Measurements from ENCODE around the gene ZNF165. TPM values are rescaled to one million over a fixed set of nuclear protein-coding genes. Genes with fewer than 3 reads are reported as not detected.

The ZNF165 gene
- total and polyA plus RNA-seq, 2 of the 13 experiments (the other 11 are each of a cell fraction or from before 2014, with no cell fraction given), result 0.58 to 8.6 TPM

GRCh38 chr6:28136585-28137504 is 56.5 kb downstream of the ZNF165 start (continued):
- TF ChIP-seq ZBTB14 (CRISPR knock-in tag; IDR thresholded peaks at IDR 0.05), result no peak
- no peak; the same call in 1 of the 2 replicates for TF ChIP-seq ZNF670 (CRISPR knock-in tag; IDR thresholded peaks at IDR 0.05; ENCODE audit: borderline replicate concordance)
- no peak for TF ChIP-seq ZNF513 (CRISPR knock-in tag; conservative IDR thresholded peaks at IDR 0.05)
- TF ChIP-seq ZNF530 (CRISPR knock-in tag; IDR thresholded peaks at IDR 0.05; ENCODE audit: low read depth), result no peak
- peak; percentile 70 for TF ChIP-seq RFXANK (CRISPR knock-in tag; IDR thresholded peaks at IDR 0.05)
- TF ChIP-seq TBL1XR1 (IDR thresholded peaks at IDR 0.05; ENCODE audit: borderline replicate concordance, low read length, partially characterized antibody), result peak; percentile 75
- TF ChIP-seq ZNF781 (CRISPR knock-in tag; IDR thresholded peaks at IDR 0.05; ENCODE audit: borderline replicate concordance, not compliant biosample characterization), result peak; percentile 96
- TF ChIP-seq ZBTB26 (CRISPR knock-in tag; IDR thresholded peaks at IDR 0.05; ENCODE audit: borderline replicate concordance), result peak; percentile 86; the same call in 1 of the 2 replicates
- TF ChIP-seq ZNF569 (CRISPR knock-in tag; IDR thresholded peaks at IDR 0.05; ENCODE audit: borderline replicate concordance), result no peak
- TF ChIP-seq TOPORS (CRISPR knock-in tag; IDR thresholded peaks at IDR 0.05), result no peak
- peak; percentile 59; the same call in 1 of the 2 replicates for TF ChIP-seq ZNF775 (CRISPR knock-in tag; IDR thresholded peaks at IDR 0.05; ENCODE audit: borderline replicate concordance)
- no peak for TF ChIP-seq ZNF468 (CRISPR knock-in tag; IDR thresholded peaks at IDR 0.05)
- peak; percentile 96 for TF ChIP-seq MED8 (CRISPR knock-in tag; IDR thresholded peaks at IDR 0.05; ENCODE audit: insufficient replicate concordance)
- TF ChIP-seq PAX8 (CRISPR knock-in tag; IDR thresholded peaks at IDR 0.05; ENCODE audit: borderline replicate concordance), result peak; percentile 80; the same call in 1 of the 2 replicates
- peak; percentile 61; the same call in 1 of the 2 replicates for TF ChIP-seq ZBTB3 (CRISPR knock-in tag; IDR thresholded peaks at IDR 0.05; ENCODE audit: borderline replicate concordance, low read depth)
- TF ChIP-seq KAT8 (CRISPR knock-in tag; IDR thresholded peaks at IDR 0.05), result peak; percentile 99
- TF ChIP-seq CENPT (CRISPR knock-in tag; IDR thresholded peaks at IDR 0.05; ENCODE audit: low read depth), result no peak; the same call in 1 of the 2 replicates
- peak; percentile 77 for TF ChIP-seq ELF3 (CRISPR knock-in tag; IDR thresholded peaks at IDR 0.05)
- peak; percentile 87; the same call in 1 of the 2 replicates for TF ChIP-seq REPIN1 (CRISPR knock-in tag; IDR thresholded peaks at IDR 0.05; ENCODE audit: borderline replicate concordance, low read depth)
- no peak for TF ChIP-seq MTF2 (CRISPR knock-in tag; IDR thresholded peaks at IDR 0.05; ENCODE audit: borderline replicate concordance)
- no peak for TF ChIP-seq PHB2 (IDR thresholded peaks at IDR 0.05; ENCODE audit: partially characterized antibody)
- peak; percentile 93 for TF ChIP-seq BRD4 (CRISPR knock-in tag; IDR thresholded peaks at IDR 0.05)
- no peak for TF ChIP-seq SRSF9 (IDR thresholded peaks at IDR 0.05; ENCODE audit: borderline replicate concordance, insufficient read depth, low read depth, low read length, poor library complexity, severe bottlenecking)
- 0 out of 2 replicates have a peak, but pooled peaks have one; percentile 43 for TF ChIP-seq REL (CRISPR knock-in tag; conservative IDR thresholded peaks at IDR 0.05)
- TF ChIP-seq ZBTB42 (CRISPR knock-in tag; IDR thresholded peaks at IDR 0.05), result no peak

Measured in HepG2 (cell line).